ENCODE data around the gene SEPTIN10.
"Not testable (repeated sequence)": the region's sequence is repeated elsewhere in the genome, so short reads cannot be mapped to it uniquely, and the experiment has no call there.

Gene SEPTIN10

GRCh38 chr2:109633284-109633961 lies 19.7 kb upstream of the SEPTIN10 start:
- FAIRE-seq = no peak

- FAIRE-seq = no peak
Observed at GRCh38 chr2:109632158-109632789, 18.5 kb upstream of the SEPTIN10 start.

GRCh38 chr2:109631741-109632140 lies 18.0 kb upstream of the SEPTIN10 start:
- FAIRE-seq = no peak

- no peak for FAIRE-seq
Observed at GRCh38 chr2:109630441-109631430, 17.0 kb upstream of the SEPTIN10 start.

GRCh38 chr2:109629867-109630266 lies 16.1 kb upstream of the SEPTIN10 start:
- no peak for FAIRE-seq

- not testable (repeated sequence) for FAIRE-seq
Observed at GRCh38 chr2:109628321-109628720, 14.6 kb upstream of the SEPTIN10 start.

- FAIRE-seq = no peak
Observed at GRCh38 chr2:109624339-109624738, 10.6 kb upstream of the SEPTIN10 start.

GRCh38 chr2:109623923-109624322 lies 10.2 kb upstream of the SEPTIN10 start:
- no peak for FAIRE-seq

GRCh38 chr2:109623297-109623696 lies 9.5 kb upstream of the SEPTIN10 start:
- FAIRE-seq = no peak

GRCh38 chr2:109619032-109619615 lies 5.4 kb upstream of the SEPTIN10 start:
- FAIRE-seq = no peak

- no peak for FAIRE-seq
Observed at GRCh38 chr2:109616184-109616583, 2.4 kb upstream of the SEPTIN10 start.

GRCh38 chr2:109615637-109616144 lies 1.9 kb upstream of the SEPTIN10 start:
- FAIRE-seq = no peak

GRCh38 chr2:109614715-109615636 lies 1.2 kb upstream of the SEPTIN10 start:
- no peak for FAIRE-seq

GRCh38 chr2:109613081-109613921 lies 465 bp downstream of the SEPTIN10 start:
- no peak for FAIRE-seq

GRCh38 chr2:109611467-109612095 lies 2.2 kb downstream of the SEPTIN10 start:
- FAIRE-seq = no peak

GRCh38 chr2:109609352-109610024 lies 4.3 kb downstream of the SEPTIN10 start:
- FAIRE-seq = no peak

- no peak for FAIRE-seq
Observed at GRCh38 chr2:109607766-109608165, 6.0 kb downstream of the SEPTIN10 start.

- no peak for FAIRE-seq
Observed at GRCh38 chr2:109604597-109604996, 9.2 kb downstream of the SEPTIN10 start.

- no peak for FAIRE-seq
Observed at GRCh38 chr2:109602617-109603188, 11.1 kb downstream of the SEPTIN10 start.

Measured in colon (tissue), 2 donors.